Activated CD4-positive, CD25-positive, alpha-beta regulatory T cell treated with anti-CD3 and anti-CD28 coated beads, Interleukin-2, amount 50 U/mL, for 72 hours (primary cell): Measurements from ENCODE around the gene ZNF474.

Experiments used
- DNase-seq: peaks from one replicate; pipeline ENCODE4 v3.0.0; 2021

The ZNF474 gene

GRCh38 chr5:122119205-122119604 lies 10.1 kb upstream of the ZNF474 start:
- DNase-seq = no peak

GRCh38 chr5:122120493-122120892 lies 8.9 kb upstream of the ZNF474 start:
- DNase-seq = no peak

- no peak for DNase-seq
Observed at GRCh38 chr5:122120957-122121356, 8.4 kb upstream of the ZNF474 start.

- no peak for DNase-seq
Observed at GRCh38 chr5:122121479-122122465, 7.6 kb upstream of the ZNF474 start.

GRCh38 chr5:122124766-122125165 lies 4.6 kb upstream of the ZNF474 start:
- DNase-seq = no peak

GRCh38 chr5:122126177-122126755 lies 3.1 kb upstream of the ZNF474 start:
- DNase-seq = no peak

GRCh38 chr5:122126756-122127321 lies 2.5 kb upstream of the ZNF474 start:
- DNase-seq = no peak

- no peak for DNase-seq
Observed at GRCh38 chr5:122130152-122130551, 806 bp downstream of the ZNF474 start.

- DNase-seq = no peak
Observed at GRCh38 chr5:122137702-122138101, 8.4 kb downstream of the ZNF474 start.

- no peak for DNase-seq
Observed at GRCh38 chr5:122138356-122138755, 9.0 kb downstream of the ZNF474 start.

- no peak for DNase-seq
Observed at GRCh38 chr5:122140900-122141299, 11.6 kb downstream of the ZNF474 start.

- DNase-seq = no peak
Observed at GRCh38 chr5:122141751-122142150, 12.4 kb downstream of the ZNF474 start.

- DNase-seq = no peak
Observed at GRCh38 chr5:122142480-122143164, 13.3 kb downstream of the ZNF474 start.

GRCh38 chr5:122144236-122144635 lies 14.9 kb downstream of the ZNF474 start:
- DNase-seq = no peak

GRCh38 chr5:122145906-122146305 lies 16.6 kb downstream of the ZNF474 start:
- DNase-seq = no peak

GRCh38 chr5:122149321-122150090 lies 20.2 kb downstream of the ZNF474 start:
- no peak for DNase-seq

- DNase-seq = no peak
Observed at GRCh38 chr5:122150215-122150614, 20.9 kb downstream of the ZNF474 start.

GRCh38 chr5:122151640-122152039 lies 22.3 kb downstream of the ZNF474 start:
- DNase-seq = no peak

- no peak for DNase-seq
Observed at GRCh38 chr5:122152266-122152900, 23.0 kb downstream of the ZNF474 start.

GRCh38 chr5:122153230-122153629 lies 23.9 kb downstream of the ZNF474 start:
- no peak for DNase-seq

GRCh38 chr5:122153774-122154173 lies 24.4 kb downstream of the ZNF474 start:
- no peak for DNase-seq

- DNase-seq = no peak
Observed at GRCh38 chr5:122154491-122154890, 25.1 kb downstream of the ZNF474 start.
